Activated CD4-positive, alpha-beta T cell treated with anti-CD3 and anti-CD28 coated beads, Interleukin-2, amount 50 U/mL, for 48 hours (primary cell): ENCODE results near the gene KCNQ5.

ENCODE experiments used
- DNase-seq, 2 experiments: peaks; one replicate each; pipeline ENCODE4 v3.0.0-alpha.2; 2020

Gene KCNQ5

GRCh38 chr6:72810571-72811280, 188.9 kb downstream of the KCNQ5 start:
- no peak for DNase-seq

- no peak for DNase-seq
Measured at GRCh38 chr6:72811971-72812421, 190.1 kb downstream of the KCNQ5 start.

- DNase-seq: no peak
Measured at GRCh38 chr6:72813807-72814596, 192.1 kb downstream of the KCNQ5 start.

- no peak for DNase-seq
Measured at GRCh38 chr6:72816022-72816421, 194.2 kb downstream of the KCNQ5 start.

- DNase-seq: no peak
Measured at GRCh38 chr6:72817208-72817607, 195.3 kb downstream of the KCNQ5 start.

GRCh38 chr6:72819609-72820008, 197.7 kb downstream of the KCNQ5 start:
- no peak for DNase-seq

- no peak for DNase-seq
Measured at GRCh38 chr6:72820153-72820552, 198.3 kb downstream of the KCNQ5 start.

GRCh38 chr6:72820906-72821305, 199.0 kb downstream of the KCNQ5 start:
- DNase-seq: no peak

GRCh38 chr6:72822023-72822422, 200.2 kb downstream of the KCNQ5 start:
- DNase-seq: no peak

GRCh38 chr6:72822691-72823090, 200.8 kb downstream of the KCNQ5 start:
- no peak for DNase-seq

- DNase-seq: no peak
Measured at GRCh38 chr6:72824833-72825232, 203.0 kb downstream of the KCNQ5 start.

- DNase-seq: no peak
Measured at GRCh38 chr6:72825315-72825911, 203.5 kb downstream of the KCNQ5 start.

GRCh38 chr6:72826037-72826436, 204.2 kb downstream of the KCNQ5 start:
- no peak for DNase-seq

GRCh38 chr6:72826744-72827438, 205.0 kb downstream of the KCNQ5 start:
- DNase-seq: no peak

GRCh38 chr6:72828904-72829303, 207.0 kb downstream of the KCNQ5 start:
- DNase-seq: no peak

GRCh38 chr6:72832271-72832670, 210.4 kb downstream of the KCNQ5 start:
- no peak for DNase-seq

GRCh38 chr6:72835749-72836148, 213.9 kb downstream of the KCNQ5 start:
- no peak for DNase-seq

- DNase-seq: no peak
Measured at GRCh38 chr6:72836971-72837370, 215.1 kb downstream of the KCNQ5 start.

- DNase-seq: no peak
Measured at GRCh38 chr6:72841195-72841594, 219.3 kb downstream of the KCNQ5 start.

GRCh38 chr6:72842140-72842539, 220.3 kb downstream of the KCNQ5 start:
- no peak for DNase-seq

- DNase-seq: no peak
Measured at GRCh38 chr6:72844614-72845013, 222.8 kb downstream of the KCNQ5 start.

- DNase-seq: no peak
Measured at GRCh38 chr6:72849346-72849745, 227.5 kb downstream of the KCNQ5 start.

GRCh38 chr6:72850040-72850439, 228.2 kb downstream of the KCNQ5 start:
- DNase-seq: no peak
